ENCODE results near the gene KCTD11. TPM values are rescaled to one million over a fixed set of nuclear protein-coding genes. Genes with fewer than 3 reads are reported as not detected.

Gene KCTD11
- total and polyA plus RNA-seq, 8 donors: 0.58 to 14.1 (median 6.4) TPM

GRCh38 chr17:7393613-7394451 is 41.9 kb downstream of the KCTD11 start:
- TF ChIP-seq POLR2A (IDR thresholded peaks at IDR 0.05) (no peak), EP300 (IDR thresholded peaks at IDR 0.05) (no peak)
- Histone ChIP-seq H3K4me1 (peaks cover 18 to 26% (median 25%) of the 10 kb centered on the region in 4 donors), H3K36me3 (peaks cover 13 to 36% (median 32%) of the 10 kb centered on the region in 4 donors), H3K4me3 (peak overlapping the region; percentile 79 to 93 (median 84)), H3K27ac (peak overlapping the region; percentile 87 to 97 (median 95)), H3K27me3 (no peaks in the 10 kb centered on the region), H3K9me3 (no peaks in the 10 kb centered on the region)
- 1 to 7% (median 4%) methylated on average over 32 to 48 of the region's 48 CpGs for WGBS, 5 donors
- DNase-seq: peak; percentile 33 to 69
- intact Hi-C loops (cut with DNase I; ENCODE audit: low total_unique reads): no loop called here

- Histone ChIP-seq H3K9me3 (no peaks in the 10 kb centered on the region), H3K27ac (peak within 1 kb of the TSS; percentile 88 to 97 (median 96)), H3K4me1 (peaks cover 18 to 26% (median 25%) of the 10 kb centered on the region in 4 donors), H3K36me3 (peaks cover 5 to 28% (median 24%) of the 10 kb centered on the region in 4 donors), H3K27me3 (no peaks in the 10 kb centered on the region), H3K4me3 (peak within 1 kb of the TSS; percentile 79 to 93 (median 84))
- intact Hi-C loops (cut with DNase I; ENCODE audit: low total_unique reads): no loop called here
- peak; percentile 88 to 95 for DNase-seq
- WGBS, 5 donors: 0 to 1% (median 0%) methylated on average over 10 to 71 of the region's 71 CpGs
- TF ChIP-seq EP300 (IDR thresholded peaks at IDR 0.05) (no peak), POLR2AphosphoS5 (IDR thresholded peaks at IDR 0.05) (peak; percentile 40 to 87 (median 85)), CTCF (IDR thresholded peaks at IDR 0.05) (peak in 4 of 7 experiments; percentile 5 to 62 (median 36)), POLR2A (IDR thresholded peaks at IDR 0.05) (peak in 1 of 4 donors; percentile 28)
These were observed 42.7 kb downstream of the KCTD11 start, which contains the start of gene PLSCR3 for GRCh38 chr17:7394452-7395191. Gene PLSCR3, minus strand, starts transcription at chr17:7394525. Its CDS starts 415 bp downstream, at chr17:7394110.

DNA sequence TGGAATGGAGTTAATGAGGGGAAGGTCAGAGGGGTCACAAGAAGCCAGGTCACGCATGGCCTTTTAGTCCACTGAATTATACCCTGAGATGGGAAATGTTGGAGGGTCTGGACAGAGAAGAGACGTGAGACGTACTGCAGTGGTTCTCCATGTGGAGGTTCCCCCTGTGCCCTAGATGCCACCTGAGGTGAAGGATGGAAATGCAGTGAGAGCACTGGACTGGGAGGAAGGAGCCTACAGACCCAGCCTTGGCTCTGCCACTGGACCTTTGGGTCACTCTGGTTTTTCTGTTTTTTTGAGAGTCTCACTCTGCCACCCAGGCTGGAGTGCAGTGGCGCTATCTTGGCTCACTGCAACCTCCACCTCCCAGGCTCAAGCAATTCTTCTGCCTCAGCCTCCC is 44.2 kb downstream of the KCTD11 start:
- Histone ChIP-seq H3K27me3 (no peaks in the 10 kb centered on the region), H3K4me1 (peaks cover 18 to 29% (median 25%) of the 10 kb centered on the region in 4 donors), H3K4me3 (no peak overlapping the region), H3K36me3 (peaks cover 0 to 13% (median 9%) of the 10 kb centered on the region in 4 donors), H3K27ac (no peak overlapping the region), H3K9me3 (no peaks in the 10 kb centered on the region)
- WGBS, 5 donors: 82 to 93% (median 88%) methylated on average over 4 of the region's 4 CpGs
- no peak for TF ChIP-seq POLR2A (IDR thresholded peaks at IDR 0.05)
- no peak for TF ChIP-seq CTCF (IDR thresholded peaks at IDR 0.05)
- no peak for TF ChIP-seq EP300 (IDR thresholded peaks at IDR 0.05)
- TF ChIP-seq POLR2AphosphoS5 (IDR thresholded peaks at IDR 0.05): no peak
- intact Hi-C loops (cut with DNase I; ENCODE audit: low total_unique reads): no loop called here
- DNase-seq: peak in 1 of 2 donors; percentile 7

DNA sequence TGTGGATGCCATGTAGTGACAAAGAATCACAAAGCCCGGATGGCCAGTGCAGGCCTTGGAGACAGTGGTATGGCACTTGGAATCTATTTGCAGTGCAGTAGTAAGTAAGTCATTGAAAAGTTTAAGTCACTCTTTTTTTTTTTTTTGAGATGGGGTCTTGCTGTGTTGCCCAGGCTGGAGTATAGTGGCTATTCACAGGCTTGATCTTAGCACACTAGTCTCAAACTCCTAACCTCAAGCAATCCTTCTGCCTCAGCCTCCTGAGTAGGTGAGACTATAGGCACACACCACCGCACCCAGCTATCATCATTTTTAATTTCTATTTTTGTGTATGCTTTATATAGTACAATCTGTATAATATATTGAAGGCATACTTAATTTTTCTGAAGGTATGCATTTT is 46.6 kb downstream of the KCTD11 start:
- H3K9me3 ChIP-seq: no peaks in the 10 kb centered on the region
- DNase-seq: no peak
- intact Hi-C loops (cut with DNase I; ENCODE audit: low total_unique reads): no loop called here
- 80 to 91% (median 87%) methylated on average over 2 of the region's 2 CpGs for WGBS, 5 donors
- no peak overlapping the region for H3K27ac ChIP-seq
- H3K27me3 ChIP-seq: no peaks in the 10 kb centered on the region
- H3K36me3 ChIP-seq: no peaks in the 10 kb centered on the region
- H3K4me3 ChIP-seq: no peak overlapping the region
- TF ChIP-seq POLR2A (IDR thresholded peaks at IDR 0.05) (no peak), POLR2AphosphoS5 (IDR thresholded peaks at IDR 0.05) (no peak), CTCF (IDR thresholded peaks at IDR 0.05) (no peak), EP300 (IDR thresholded peaks at IDR 0.05) (no peak)
- peaks cover 21 to 34% (median 33%) of the 10 kb centered on the region in 4 donors for H3K4me1 ChIP-seq
